Skeletal muscle tissue (tissue), 4 donors: ENCODE data around the gene ST6GALNAC2. TPM values are rescaled to one million over a fixed set of nuclear protein-coding genes. Genes with fewer than 3 reads are reported as not detected.
A peak's percentile ranks its signal among the peaks of the same experiment; 100 is the strongest.
"Not testable (repeated sequence)": the region's sequence is repeated elsewhere in the genome, so short reads cannot be mapped to it uniquely, and the experiment has no call there.

Experiments used
- H3K27ac ChIP-seq: one replicate; pipeline ENCODE4 v1.7.0; 2013; ENCODE audit warnings: mild to moderate bottlenecking, low read depth, low read length, inconsistent platforms
- H3K27me3 ChIP-seq, 3 donors: one replicate each; pipeline ENCODE4 v1.7.0; 2013; ENCODE audit warnings: low read length in 3 of 3; ENCODE audit not compliant: control insufficient read depth in 3 of 3, insufficient read depth in 3 of 3
- H3K36me3 ChIP-seq, 3 donors: one replicate each; pipeline ENCODE4 v1.7.0; 2013; ENCODE audit warnings: low read length in 3 of 3; ENCODE audit not compliant: control insufficient read depth in 3 of 3, insufficient read depth in 3 of 3
- H3K4me1 ChIP-seq, 3 donors: one replicate each; pipeline ENCODE4 v1.7.0; 2013; ENCODE audit warnings: low read length in 3 of 3, mild to moderate bottlenecking in 3 of 3; ENCODE audit not compliant: control insufficient read depth in 3 of 3, insufficient read depth in 3 of 3
- H3K4me3 ChIP-seq, 3 donors: one replicate each; pipeline ENCODE4 v1.7.0; 2013; ENCODE audit warnings: low read length in 3 of 3
- H3K9ac ChIP-seq, 3 donors: one replicate each; pipeline ENCODE4 v1.7.0; 2013; ENCODE audit warnings: low read length in 3 of 3, mild to moderate bottlenecking in 3 of 3, moderate library complexity in 2 of 3, low read depth in 1 of 3
- H3K9me3 ChIP-seq, 3 donors: one replicate each; pipeline ENCODE4 v1.7.0; 2013; ENCODE audit warnings: low read length in 3 of 3; ENCODE audit not compliant: control insufficient read depth in 3 of 3
- total RNA-seq: library from RNA; depleted of rRNA; stranded (reverse); fragments of >200 nt; gene quantifications from one replicate; pipeline ENCODE4 v1.2.3, GENCODE V29; 2014
- donor health status: Osteomylitis.

Gene ST6GALNAC2
- total RNA-seq, 1 donor from 2014 or later, result 2.6 TPM

DNA sequence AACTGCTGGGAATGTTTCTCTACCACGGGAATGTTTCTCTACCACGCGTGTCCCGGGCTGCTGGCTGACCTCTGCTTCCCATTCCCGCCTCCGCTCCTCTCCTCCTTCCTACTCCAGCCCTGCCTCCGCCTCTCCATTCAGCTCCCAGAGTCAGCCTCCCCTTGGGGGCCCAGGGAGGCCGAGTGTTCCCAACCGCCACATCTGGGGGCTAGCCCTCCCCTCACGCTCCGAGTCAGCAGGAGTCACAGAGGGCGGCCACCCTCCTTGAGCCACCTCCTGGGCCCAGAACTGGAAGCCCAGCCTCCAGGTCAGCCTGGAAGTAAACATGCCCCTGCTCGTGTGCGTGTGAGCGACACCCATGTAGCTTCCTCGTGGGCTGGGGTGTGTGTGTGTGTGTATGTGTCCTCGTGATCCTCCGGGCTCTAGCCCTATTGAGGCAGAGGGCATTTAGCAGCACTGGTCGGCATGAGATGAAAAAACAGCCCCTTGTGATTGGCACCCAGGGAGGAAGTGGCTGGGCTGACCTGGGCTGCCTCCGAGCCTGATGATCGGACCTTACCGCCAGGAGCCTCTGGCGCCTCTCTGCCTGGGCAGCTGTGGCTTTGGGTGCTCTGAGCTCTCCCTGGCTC lies 55.5 kb downstream of the ST6GALNAC2 start:
- Histone ChIP-seq H3K9ac (peak overlapping the region; percentile 50 to 64 (median 61)), H3K4me3 (peak overlapping the region in 1 of 3 donors; percentile 13), H3K4me1 (peaks cover 46 to 49% (median 47%) of the 10 kb centered on the region in 3 donors), H3K36me3 (no peaks in the 10 kb centered on the region), H3K9me3 (no peaks in the 10 kb centered on the region), H3K27me3 (peaks cover 0 to 4% (median 0%) of the 10 kb centered on the region in 3 donors), H3K27ac (peak overlapping the region; percentile 90)

- H3K4me1 ChIP-seq, result peaks cover 49 to 54% (median 50%) of the 10 kb centered on the region in 3 donors
- peak overlapping the region in 2 of 3 donors; percentile 64 to 69 for H3K9ac ChIP-seq
- H3K27ac ChIP-seq, result peak overlapping the region; percentile 90
- no peaks in the 10 kb centered on the region for H3K9me3 ChIP-seq
- H3K36me3 ChIP-seq, result no peaks in the 10 kb centered on the region
- H3K27me3 ChIP-seq, result peaks cover 0 to 4% (median 0%) of the 10 kb centered on the region in 3 donors
- peak overlapping the region in 2 of 3 donors; percentile 22 to 24 for H3K4me3 ChIP-seq
Observed at GRCh38 chr17:76529224-76530094, 56.2 kb downstream of the ST6GALNAC2 start.

- Histone ChIP-seq H3K36me3 (no peaks in the 10 kb centered on the region), H3K9me3 (no peaks in the 10 kb centered on the region), H3K27me3 (peaks cover 0 to 4% (median 0%) of the 10 kb centered on the region in 3 donors), H3K4me3 (peak overlapping the region in 1 of 3 donors; percentile 24), H3K4me1 (peaks cover 50 to 54% (median 51%) of the 10 kb centered on the region in 3 donors), H3K27ac (peak overlapping the region; percentile 90), H3K9ac (peak overlapping the region; percentile 43 to 69 (median 64))
Observed at GRCh38 chr17:76528528-76529223, 57.0 kb downstream of the ST6GALNAC2 start.

GRCh38 chr17:76528156-76528527 lies 57.5 kb downstream of the ST6GALNAC2 start:
- Histone ChIP-seq H3K9ac (peak overlapping the region; percentile 43 to 64 (median 45)), H3K4me3 (peak overlapping the region in 1 of 3 donors; percentile 14), H3K27me3 (peaks cover 0 to 4% (median 0%) of the 10 kb centered on the region in 3 donors), H3K4me1 (peaks cover 53 to 58% (median 53%) of the 10 kb centered on the region in 3 donors), H3K36me3 (no peaks in the 10 kb centered on the region), H3K9me3 (no peaks in the 10 kb centered on the region), H3K27ac (peak overlapping the region; percentile 90)

- Histone ChIP-seq H3K4me3 (peak overlapping the region in 1 of 3 donors; percentile 35), H3K27me3 (peaks cover 0 to 4% (median 0%) of the 10 kb centered on the region in 3 donors), H3K27ac (peak overlapping the region; percentile 76), H3K9ac (peak overlapping the region in 2 of 3 donors; percentile 50 to 59), H3K4me1 (peaks cover 56 to 59% (median 57%) of the 10 kb centered on the region in 3 donors), H3K9me3 (no peaks in the 10 kb centered on the region), H3K36me3 (no peaks in the 10 kb centered on the region)
Observed at GRCh38 chr17:76527430-76528111, 58.1 kb downstream of the ST6GALNAC2 start.

GRCh38 chr17:76527016-76527415 lies 58.6 kb downstream of the ST6GALNAC2 start:
- H3K4me3 ChIP-seq, result peak overlapping the region in 1 of 3 donors; percentile 35
- H3K27ac ChIP-seq, result peak overlapping the region; percentile 76
- not testable (repeated sequence) for H3K27me3 ChIP-seq, H3K36me3 ChIP-seq, H3K9me3 ChIP-seq
- peak overlapping the region in 2 of 3 donors; percentile 50 to 59 for H3K9ac ChIP-seq
- H3K4me1 ChIP-seq, result peaks cover 56 to 57% (median 56%) of the 10 kb centered on the region in 3 donors

- H3K27me3 ChIP-seq, H3K4me3 ChIP-seq, H3K36me3 ChIP-seq, H3K9me3 ChIP-seq, H3K9ac ChIP-seq: not testable (repeated sequence)
- Histone ChIP-seq H3K27ac (peak overlapping the region; percentile 36), H3K4me1 (peaks cover 41 to 44% (median 44%) of the 10 kb centered on the region in 3 donors)
Observed at GRCh38 chr17:76525513-76525833, 60.2 kb downstream of the ST6GALNAC2 start.

DNA sequence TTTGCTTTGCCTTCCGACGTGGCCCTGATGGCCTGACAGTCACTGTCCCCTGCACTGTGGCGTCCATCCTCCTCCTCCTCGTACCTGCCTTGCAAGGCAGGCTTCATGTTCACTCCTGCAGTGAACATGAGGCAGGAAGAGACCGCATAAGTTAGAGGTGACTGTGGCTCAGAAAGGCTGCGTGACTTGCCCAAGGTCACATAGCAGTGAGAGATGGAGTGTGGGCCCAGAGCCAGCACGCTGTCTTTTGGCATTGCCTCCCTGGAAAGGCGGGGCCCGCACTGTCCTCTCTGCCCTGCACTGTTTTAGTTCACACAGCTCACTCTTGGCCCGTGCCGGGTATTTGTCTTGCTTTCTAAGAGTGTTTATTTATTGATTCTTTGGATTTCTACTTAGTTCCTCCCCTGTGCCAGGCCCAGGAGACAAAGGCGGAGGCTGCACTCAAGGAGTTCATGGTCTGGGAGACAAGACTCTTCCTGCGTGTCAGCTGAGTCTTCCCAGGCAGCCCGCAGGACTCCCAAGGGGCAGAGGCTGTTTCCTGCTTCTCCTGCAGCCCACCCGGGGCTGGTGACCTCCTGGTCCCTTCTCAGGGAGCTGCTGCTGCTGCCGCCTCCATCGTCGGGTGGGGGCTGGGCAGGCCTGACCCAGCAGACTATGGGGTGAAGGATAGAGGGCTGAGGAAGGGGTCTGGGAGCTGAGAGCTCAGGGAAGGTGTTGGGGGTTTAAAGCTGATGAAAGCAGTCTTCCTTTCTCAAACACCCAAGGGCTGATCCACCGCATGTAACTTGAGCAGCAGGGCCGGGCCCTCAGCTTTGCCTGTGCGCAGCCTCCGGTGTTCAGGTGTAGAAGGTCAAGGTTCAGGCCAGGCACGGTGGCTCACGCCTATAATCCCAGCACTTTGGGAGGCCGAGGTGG lies 60.8 kb downstream of the ST6GALNAC2 start:
- no peaks in the 10 kb centered on the region for H3K36me3 ChIP-seq
- H3K4me1 ChIP-seq, result peaks cover 35 to 38% (median 38%) of the 10 kb centered on the region in 3 donors
- peak overlapping the region in 1 of 3 donors; percentile 50 for H3K9ac ChIP-seq
- H3K4me3 ChIP-seq, result peak overlapping the region in 1 of 3 donors; percentile 13
- peaks cover 0 to 4% (median 0%) of the 10 kb centered on the region in 3 donors for H3K27me3 ChIP-seq
- peak overlapping the region; percentile 36 for H3K27ac ChIP-seq
- no peaks in the 10 kb centered on the region for H3K9me3 ChIP-seq
